Hypothalamus (tissue), 51 donors: ENCODE measurements around the gene ADAMTS17.
A peak's percentile ranks its signal among the peaks of the same experiment; 100 is the strongest.

Source experiments
- DNase-seq, 51 donors: peaks; one replicate each; lab custom pipeline; 2025; lab: John Stamatoyannopoulos, UW

The ADAMTS17 gene

GRCh38 chr15:99970891-99971430, 370.8 kb downstream of the ADAMTS17 start:
- DNase-seq = no peak

DNA sequence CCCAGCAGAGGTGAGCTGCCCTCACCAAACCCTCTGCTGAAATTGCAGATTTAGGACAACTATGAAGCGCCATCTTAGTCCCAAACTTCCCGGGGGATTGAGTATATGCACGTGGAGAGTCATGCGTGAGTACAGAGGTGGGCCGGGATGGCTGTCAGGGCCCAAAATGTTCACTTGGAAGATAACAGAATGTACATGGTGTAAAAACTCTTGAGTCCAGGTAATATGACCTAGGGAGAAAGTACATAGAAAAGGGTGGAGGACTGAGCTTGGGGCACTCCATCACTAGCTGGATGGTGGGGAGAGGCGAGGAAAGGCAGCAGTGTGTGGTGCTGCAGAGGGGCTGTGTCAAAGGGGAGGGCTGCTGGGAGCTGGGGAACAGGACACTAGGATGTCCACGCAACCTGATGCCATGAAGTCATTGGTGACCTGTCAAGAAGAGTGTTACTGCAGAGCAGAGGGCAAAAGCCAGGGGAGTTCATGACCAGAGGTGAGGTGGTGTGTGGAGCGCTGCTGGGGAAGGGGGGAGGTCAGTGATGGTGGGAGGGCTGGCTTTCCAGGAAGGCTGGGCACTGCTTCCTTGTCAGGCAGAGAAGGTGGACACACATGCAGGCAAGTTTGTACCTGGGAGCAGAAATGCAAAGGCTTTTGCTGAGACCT, 372.4 kb downstream of the ADAMTS17 start:
- DNase-seq = no peak

DNA sequence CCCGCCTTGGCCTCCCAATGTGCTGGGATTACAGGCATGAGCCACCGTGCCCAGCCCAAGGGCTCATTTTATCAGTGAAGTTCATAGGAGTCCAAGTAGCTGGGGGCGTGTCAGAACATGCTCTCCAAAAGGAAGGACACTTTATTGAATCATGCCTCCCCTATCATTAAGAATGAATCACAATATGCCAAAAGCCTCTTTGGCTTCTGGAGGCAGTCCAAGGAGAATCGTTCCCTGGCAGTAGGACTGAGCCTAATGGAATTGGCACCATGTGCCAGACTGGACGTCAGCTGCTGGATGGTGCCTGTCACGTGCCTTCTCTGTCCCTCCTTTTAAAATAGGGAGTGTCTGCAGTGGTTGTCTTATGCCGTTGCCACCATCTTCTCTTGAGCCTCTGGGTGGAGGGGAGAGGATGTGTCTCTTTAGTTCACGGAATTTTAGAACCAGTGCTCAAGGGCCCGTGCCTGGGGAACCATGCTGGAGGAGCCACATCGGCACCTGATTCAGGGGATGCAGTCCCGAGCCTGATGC, 373.9 kb downstream of the ADAMTS17 start:
- no peak for DNase-seq

GRCh38 chr15:99966815-99967214, 375.0 kb downstream of the ADAMTS17 start:
- DNase-seq = no peak

- no peak for DNase-seq
These were observed 376.4 kb downstream of the ADAMTS17 start for GRCh38 chr15:99965376-99965775.

- DNase-seq = no peak
These were observed 377.8 kb downstream of the ADAMTS17 start for GRCh38 chr15:99963976-99964375.

- no peak for DNase-seq
These were observed 378.5 kb downstream of the ADAMTS17 start for GRCh38 chr15:99963096-99963825.

GRCh38 chr15:99962006-99962561, 379.7 kb downstream of the ADAMTS17 start:
- no peak for DNase-seq

- peak in 6 of 51 donors; percentile 9 to 32 (median 20) for DNase-seq
These were observed 380.7 kb downstream of the ADAMTS17 start for GRCh38 chr15:99961011-99961441.

DNA sequence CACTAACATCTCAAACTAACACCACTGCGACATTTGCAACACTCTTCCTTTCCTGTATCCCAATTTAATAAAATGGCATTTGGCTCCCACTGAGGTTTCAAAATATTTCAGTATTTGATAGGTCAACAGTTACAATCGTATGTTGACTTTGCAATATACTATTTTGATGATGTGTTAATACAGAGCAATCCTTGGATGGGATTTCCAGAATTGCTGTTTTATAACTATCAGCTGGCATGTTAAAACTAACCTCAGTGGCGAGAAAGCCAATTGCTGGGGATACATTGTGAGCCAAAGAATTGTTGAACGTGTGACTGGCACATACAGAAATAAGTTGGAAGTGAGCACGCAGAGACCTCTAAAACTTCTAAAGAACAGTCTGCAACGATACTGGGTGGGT, 382.4 kb downstream of the ADAMTS17 start:
- no peak for DNase-seq

DNA sequence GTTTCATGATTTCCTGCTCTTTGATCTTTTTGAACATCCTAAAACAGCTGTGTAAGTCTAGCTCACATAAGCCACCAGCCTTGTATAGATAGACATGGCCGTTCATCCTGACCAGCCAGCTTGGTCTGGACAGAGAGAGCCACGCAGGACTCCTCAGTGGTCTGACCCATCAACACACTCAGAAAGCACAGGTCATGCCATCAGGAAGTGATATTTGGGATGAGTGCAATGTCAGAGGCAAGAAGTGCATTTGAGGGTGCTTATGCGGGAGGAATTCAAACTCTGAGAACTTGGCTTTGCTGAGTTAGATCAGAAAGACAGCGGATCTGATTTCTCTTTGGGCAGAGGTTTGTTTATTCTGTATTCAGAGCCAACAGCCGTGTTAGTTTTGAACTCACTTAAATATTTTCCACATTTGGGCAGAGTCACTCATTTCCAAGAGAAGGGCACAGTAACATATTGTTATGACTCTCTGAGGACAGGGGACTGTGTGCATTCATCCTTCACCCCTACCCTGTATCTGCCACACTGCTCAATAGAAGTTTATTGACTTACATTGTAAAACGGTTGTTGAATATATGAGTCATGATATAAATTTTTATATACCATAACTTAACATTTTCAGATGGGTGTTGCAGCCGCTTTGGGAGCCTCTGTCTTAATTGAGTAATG, 383.2 kb downstream of the ADAMTS17 start:
- no peak for DNase-seq

- no peak for DNase-seq
These were observed 384.1 kb downstream of the ADAMTS17 start for GRCh38 chr15:99957642-99958013.

DNA sequence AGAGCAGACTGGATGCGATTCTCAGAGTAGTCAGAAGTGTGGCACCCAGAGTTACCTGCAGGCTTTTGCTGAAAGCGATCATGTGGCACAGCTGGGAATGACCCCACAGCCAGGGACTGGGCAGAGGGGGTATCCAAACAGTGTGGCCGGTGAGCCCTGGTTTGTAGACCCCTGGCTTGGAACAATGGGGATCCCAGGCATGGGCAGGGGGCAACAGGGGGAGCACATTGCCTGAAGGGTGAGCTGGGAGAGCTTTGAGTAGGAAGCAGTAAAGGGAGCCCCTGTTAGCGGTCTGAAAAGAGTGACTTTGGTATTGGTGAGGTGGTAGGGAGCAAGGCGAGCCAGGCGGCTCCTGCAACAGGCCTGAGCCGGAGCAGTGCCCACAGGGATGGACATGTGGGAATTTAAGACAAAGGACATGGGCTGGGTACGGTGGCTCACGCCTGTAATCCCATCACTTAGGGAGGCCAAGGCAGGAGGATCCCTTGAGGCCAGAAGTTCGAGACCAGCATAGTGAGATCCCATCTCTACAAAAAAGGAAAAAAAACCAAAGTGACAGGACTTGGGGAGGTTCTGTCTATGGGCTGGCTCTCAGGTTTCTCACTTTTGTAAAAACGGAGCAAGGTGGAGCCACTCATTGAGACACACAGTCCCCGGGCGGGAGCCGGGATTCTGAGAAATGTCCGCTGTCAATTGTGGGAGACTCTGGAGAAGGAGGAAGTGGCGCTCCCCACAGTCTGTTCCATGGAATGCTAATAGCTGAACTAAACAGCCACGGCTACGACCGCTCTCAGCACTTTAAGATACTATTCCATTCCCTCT, 384.7 kb downstream of the ADAMTS17 start:
- DNase-seq = no peak

DNA sequence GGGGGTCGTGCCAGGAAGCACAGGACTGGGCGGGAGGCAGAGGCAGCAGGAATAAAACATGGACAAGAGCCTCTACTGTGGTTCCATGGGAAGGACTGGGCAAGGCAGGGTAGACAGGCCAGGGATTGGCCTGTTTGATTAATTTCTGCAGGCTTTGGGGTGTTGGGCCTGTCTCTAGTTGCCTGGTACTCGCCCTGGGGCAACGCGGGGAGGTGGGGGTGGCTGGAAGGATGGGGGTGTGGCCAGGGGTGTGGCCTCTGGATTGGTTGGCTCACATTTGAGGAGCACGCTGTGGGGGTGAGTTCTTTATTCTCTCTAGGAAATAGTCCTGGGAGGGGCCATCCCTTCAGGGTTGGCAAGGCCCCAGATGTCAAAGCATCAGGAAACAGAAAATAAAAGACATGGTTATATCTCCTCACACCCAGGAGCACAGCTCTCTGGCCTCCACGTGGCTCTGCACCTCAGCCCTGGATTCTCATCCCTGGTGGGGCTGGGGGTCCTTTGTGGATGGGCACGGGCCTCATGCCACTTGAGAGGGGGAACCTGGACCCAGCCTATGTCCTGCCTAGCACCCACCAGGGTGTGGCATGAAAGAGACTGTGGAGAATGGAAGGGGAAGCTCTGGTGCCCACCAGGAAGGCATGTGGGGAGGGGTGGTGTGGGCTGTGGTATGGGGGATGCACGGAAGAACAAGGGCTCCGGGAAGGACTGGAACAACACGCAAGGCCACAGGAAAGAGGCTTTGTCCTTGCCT, 385.6 kb downstream of the ADAMTS17 start:
- DNase-seq = no peak

GRCh38 chr15:99955532-99955931, 386.2 kb downstream of the ADAMTS17 start:
- DNase-seq = no peak

- DNase-seq = no peak
These were observed 386.6 kb downstream of the ADAMTS17 start for GRCh38 chr15:99955181-99955525.

GRCh38 chr15:99954361-99955180, 387.2 kb downstream of the ADAMTS17 start:
- no peak for DNase-seq

DNA sequence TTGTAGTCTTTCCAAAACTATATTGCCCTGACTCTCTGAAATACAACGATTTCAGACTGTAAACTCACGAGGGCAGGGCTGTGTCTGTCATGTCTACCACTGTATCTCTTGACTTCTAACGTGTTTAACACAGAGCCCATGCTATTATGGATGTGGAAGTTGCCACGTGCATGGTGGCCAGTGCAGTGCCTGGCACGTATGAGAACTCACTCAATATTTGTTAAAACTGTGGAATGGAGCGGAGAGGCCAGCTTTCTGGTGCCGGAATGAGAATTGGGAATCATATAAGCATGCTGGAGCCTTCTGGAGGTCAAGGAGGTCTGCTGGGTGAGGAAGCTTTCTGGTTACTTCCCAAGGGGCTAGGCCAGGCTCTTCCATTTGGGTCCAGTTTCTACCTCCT, 387.9 kb downstream of the ADAMTS17 start:
- DNase-seq = no peak

DNA sequence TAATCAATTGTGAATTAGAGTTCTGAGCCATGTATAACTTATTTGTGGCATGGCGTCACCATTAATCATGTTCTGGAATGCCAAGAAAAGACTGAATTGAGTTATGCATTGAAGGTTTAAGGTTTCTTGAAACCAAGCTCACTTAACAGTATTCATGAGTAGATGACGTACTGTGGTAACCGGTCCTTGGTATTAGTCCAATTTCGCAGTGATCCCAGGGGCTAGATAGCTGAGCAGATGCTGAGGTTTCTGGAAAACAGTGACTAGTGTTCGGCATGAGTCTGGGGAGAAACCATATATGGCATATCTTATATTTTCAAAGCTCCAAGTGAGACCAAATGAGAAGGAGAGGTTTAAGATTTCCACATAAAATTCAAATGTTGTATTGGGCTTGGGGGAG, 390.3 kb downstream of the ADAMTS17 start:
- no peak for DNase-seq
